ENCODE data around the gene ARPP19.

Gene ARPP19

GRCh38 chr15:52563501-52564060, 5.2 kb downstream of the ARPP19 start:
- H3K4me3 Mint-ChIP-seq = peak overlapping the region in 1 of 3 experiments; percentile 25
- H3K4me1 Mint-ChIP-seq = peaks cover 25% of the 10 kb centered on the region
- H3K27ac Mint-ChIP-seq = no peak overlapping the region
- H3K9me3 Mint-ChIP-seq = no peaks in the 10 kb centered on the region
- TF ChIP-seq CTCF (IDR thresholded peaks at IDR 0.05; ENCODE audit: unreplicated experiment in 3 of 3) = no peak
- H3K36me3 Mint-ChIP-seq (ENCODE audit: low read depth) = peaks cover 14% of the 10 kb centered on the region
- H3K27me3 Mint-ChIP-seq (ENCODE audit: low read depth) = no peaks in the 10 kb centered on the region

- Mint-ChIP-seq H3K36me3 (ENCODE audit: low read depth) (peaks cover 36% of the 10 kb centered on the region), H3K27me3 (ENCODE audit: low read depth) (no peaks in the 10 kb centered on the region), H3K9me3 (no peaks in the 10 kb centered on the region), H3K4me1 (peaks cover 12% of the 10 kb centered on the region), H3K4me3 (no peak overlapping the region), H3K27ac (no peak overlapping the region)
- TF ChIP-seq CTCF (IDR thresholded peaks at IDR 0.05; ENCODE audit: unreplicated experiment in 3 of 3) = no peak
These were observed 9.3 kb downstream of the ARPP19 start for GRCh38 chr15:52559575-52559974.

GRCh38 chr15:52559022-52559421, 9.8 kb downstream of the ARPP19 start:
- Mint-ChIP-seq H3K4me3 (no peak overlapping the region), H3K4me1 (peaks cover 12% of the 10 kb centered on the region), H3K27ac (no peak overlapping the region), H3K27me3 (ENCODE audit: low read depth) (no peaks in the 10 kb centered on the region), H3K36me3 (ENCODE audit: low read depth) (peaks cover 39% of the 10 kb centered on the region), H3K9me3 (no peaks in the 10 kb centered on the region)
- TF ChIP-seq CTCF (IDR thresholded peaks at IDR 0.05; ENCODE audit: unreplicated experiment in 3 of 3) = no peak

GRCh38 chr15:52558196-52558595, 10.6 kb downstream of the ARPP19 start:
- no peaks in the 10 kb centered on the region for H3K27me3 Mint-ChIP-seq (ENCODE audit: low read depth)
- no peaks in the 10 kb centered on the region for H3K9me3 Mint-ChIP-seq
- no peak overlapping the region for H3K27ac Mint-ChIP-seq
- H3K4me3 Mint-ChIP-seq = no peak overlapping the region
- no peak for TF ChIP-seq CTCF (IDR thresholded peaks at IDR 0.05; ENCODE audit: unreplicated experiment in 3 of 3)
- peaks cover 44% of the 10 kb centered on the region for H3K36me3 Mint-ChIP-seq (ENCODE audit: low read depth)
- H3K4me1 Mint-ChIP-seq = peaks cover 12% of the 10 kb centered on the region

- H3K4me3 Mint-ChIP-seq = no peak overlapping the region
These were observed 11.6 kb downstream of the ARPP19 start for GRCh38 chr15:52557274-52557641.

More at GRCh38 chr15:52557274-52557641, 11.6 kb downstream of the ARPP19 start:
- no peaks in the 10 kb centered on the region for H3K27me3 Mint-ChIP-seq (ENCODE audit: low read depth)
- H3K36me3 Mint-ChIP-seq (ENCODE audit: low read depth) = peaks cover 40% of the 10 kb centered on the region
- H3K9me3 Mint-ChIP-seq = no peaks in the 10 kb centered on the region
- no peak for TF ChIP-seq CTCF (IDR thresholded peaks at IDR 0.05; ENCODE audit: unreplicated experiment in 3 of 3)
- no peak overlapping the region for H3K27ac Mint-ChIP-seq
- H3K4me1 Mint-ChIP-seq = peaks cover 12% of the 10 kb centered on the region

Data from nephron (organoid).